ENCODE data around the gene DNM1. TPM values are rescaled to one million over a fixed set of nuclear protein-coding genes. Genes with fewer than 3 reads are reported as not detected.
A peak's percentile ranks its signal among the peaks of the same experiment; 100 is the strongest.

The DNM1 gene
- total and polyA plus RNA-seq, 2 of the 8 experiments (the other 6 are each of a cell fraction or from before 2014, with no cell fraction given): 34.3 to 62.7 TPM

DNA sequence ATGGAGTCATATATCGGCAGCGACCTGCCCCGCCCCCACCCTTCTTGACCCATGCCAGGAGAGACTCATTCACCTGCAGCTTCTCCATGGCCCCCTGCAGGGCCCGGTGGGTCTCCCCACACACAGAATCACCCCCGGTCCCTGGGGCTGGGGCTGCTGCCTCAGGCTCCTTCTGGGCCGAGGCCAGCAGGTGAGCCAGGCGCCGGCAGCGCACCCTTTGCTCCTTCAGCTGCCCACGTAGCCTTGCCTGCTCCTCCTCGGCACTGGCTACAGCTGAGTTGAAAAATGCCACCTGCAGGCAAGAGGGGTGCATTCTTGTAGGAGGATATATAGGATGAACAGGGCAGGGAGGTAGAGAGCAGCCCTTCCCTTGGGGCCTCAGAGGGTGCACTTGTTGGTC is 54.7 kb downstream of the DNM1 start:
- WGBS, 2 experiments (ENCODE audit: extremely low coverage in 1 of 2, insufficient coverage in 1 of 2, insufficient read length in 1 of 2, insufficient replicate concordance in 2 of 2, low coverage in 1 of 2, low lambda C conversion rate in 2 of 2, missing lambda C conversion rate in 1 of 2): 96% methylated on average over 11 of the region's 11 CpGs; no CpG with 5 or more reads in 1 of the 2 experiments
- peaks cover 5 to 36% (median 20%) of the 10 kb centered on the region in 4 experiments; a peak in 6 of 8 replicates for H3K36me3 ChIP-seq (ENCODE audit: control insufficient read depth in 2 of 4, insufficient read depth in 4 of 4, low read length in 3 of 4)
- H2BK12ac ChIP-seq (ENCODE audit: low read depth, low read length): no peak overlapping the region
- H3K9me3 ChIP-seq (ENCODE audit: insufficient read depth in 2 of 2, low read depth in 1 of 2, low read length in 1 of 2): no peaks in the 10 kb centered on the region
- POLR2A ChIA-PET (ENCODE audit: partially characterized antibody): interaction anchor here (1.6 to 1.7 kb wide), 3 partner anchors 10 to 19 kb away, joined by 3 to 5 read pairs (median 3); no protein-coding TSS in a partner anchor
- H3K4me2 ChIP-seq (ENCODE audit: insufficient read depth in 1 of 2, low read depth in 2 of 2, low read length in 2 of 2): no peak overlapping the region
- no peaks in the 10 kb centered on the region for H3K79me1 ChIP-seq (ENCODE audit: low read depth, low read length)
- no peak overlapping the region for H3K4me3 ChIP-seq (ENCODE audit: extremely low read depth in 1 of 4, insufficient read depth in 2 of 4, low read depth in 3 of 4, low read length in 4 of 4)
- H2AFZ ChIP-seq (ENCODE audit: low read length): no peak overlapping the region
- H4K20me1 ChIP-seq (replicated peaks in 1 of 2; ENCODE audit: control insufficient read depth in 1 of 2, insufficient read depth in 2 of 2, low read length in 2 of 2): peaks cover 8 to 15% of the 10 kb centered on the region in 2 experiments
- H3K27ac ChIP-seq (ENCODE audit: low read depth, low read length): no peak overlapping the region
- H3K27me3 ChIP-seq (replicated peaks in 1 of 4; ENCODE audit: control insufficient read depth in 3 of 4, extremely low read depth in 1 of 4, insufficient read depth in 3 of 4, low read length in 3 of 4): no peaks in the 10 kb centered on the region
- no peak overlapping the region for H2BK5ac ChIP-seq (ENCODE audit: low read depth, low read length)
- FAIRE-seq (no peak), DNase-seq (ENCODE audit: low read depth in 1 of 2, low spot score in 2 of 2) (no peak)
- H2AK5ac ChIP-seq (ENCODE audit: low read depth, low read length): no peak overlapping the region
- no peak overlapping the region for H3K14ac ChIP-seq (ENCODE audit: insufficient read length)
- no peak overlapping the region for H3K23ac ChIP-seq (ENCODE audit: insufficient read length)
- no peaks in the 10 kb centered on the region for H3K79me2 ChIP-seq (ENCODE audit: control insufficient read depth in 1 of 2, insufficient read depth in 2 of 2, low read length in 2 of 2)
- H3K23me2 ChIP-seq (ENCODE audit: low read depth, low read length): no peaks in the 10 kb centered on the region
- no peak overlapping the region for H2BK20ac ChIP-seq (ENCODE audit: low read length)
- H3K18ac ChIP-seq (ENCODE audit: extremely low read depth, low read length): no peak overlapping the region
- H2BK120ac ChIP-seq (replicated peaks; ENCODE audit: low read depth, low read length): no peak overlapping the region
- H3K4ac ChIP-seq (replicated peaks; ENCODE audit: insufficient read length, low read depth, low read length): no peak overlapping the region
- peak overlapping the region; percentile 35; the same call in 1 of the 2 replicates for H4K8ac ChIP-seq (ENCODE audit: extremely low read depth, insufficient read depth, low read length)
- H3K9ac ChIP-seq (replicated peaks in 1 of 4; ENCODE audit: extremely low read depth in 1 of 4, low read depth in 3 of 4, low read length in 3 of 4): no peak overlapping the region
- CTCF ChIA-PET (ENCODE audit: partially characterized antibody): interaction anchor here (0.7 to 7.9 kb wide), 7 partner anchors 8 to 133 kb away, joined by 3 to 58 read pairs (median 4); no protein-coding TSS in a partner anchor
- no peak overlapping the region for H2BK15ac ChIP-seq (ENCODE audit: low read length)
- no peak overlapping the region for H3K56ac ChIP-seq (replicated peaks; ENCODE audit: insufficient read length, low read depth, low read length)
- H4K5ac ChIP-seq (ENCODE audit: insufficient read length, low read depth, low read length): no peak overlapping the region
- peaks cover 0 to 3% (median 2%) of the 10 kb centered on the region in 4 experiments; a peak in 3 of 7 replicates for H3K4me1 ChIP-seq (replicated peaks in 1 of 4; ENCODE audit: control insufficient read depth in 3 of 4, insufficient read depth in 4 of 4, low read length in 3 of 4)
- H4K91ac ChIP-seq (replicated peaks; ENCODE audit: insufficient read length, low read length): no peak overlapping the region
- TF ChIP-seq ASH2L (IDR thresholded peaks at IDR 0.05; ENCODE audit: low read length) (no peak), HDAC2 (IDR thresholded peaks at IDR 0.05; ENCODE audit: borderline replicate concordance in 1 of 2, low read depth in 2 of 2, low read length in 2 of 2) (no peak), SAP30 (IDR thresholded peaks at IDR 0.05; ENCODE audit: insufficient read depth, insufficient replicate concordance, low read length) (no peak), SP4 (IDR thresholded peaks at IDR 0.05; ENCODE audit: low read length) (no peak), EGR1 (IDR thresholded peaks at IDR 0.05; ENCODE audit: borderline replicate concordance, low read depth, low read length) (no peak), KDM4A (IDR thresholded peaks at IDR 0.05; ENCODE audit: low read depth, low read length, severe bottlenecking) (no peak)
- TF ChIP-seq, protein P1, sequence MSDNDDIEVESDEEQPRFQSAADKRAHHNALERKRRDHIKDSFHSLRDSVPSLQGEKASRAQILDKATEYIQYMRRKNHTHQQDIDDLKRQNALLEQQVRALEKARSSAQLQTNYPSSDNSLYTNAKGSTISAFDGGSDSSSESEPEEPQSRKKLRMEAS (IDR thresholded peaks at IDR 0.05): no peak
